Stimulated activated CD4-positive, alpha-beta T cell treated with anti-CD3 and anti-CD28 coated beads, Interleukin-2, amount 100 ng/mL, for 24 hours (primary cell): ENCODE results near the gene IRF2.

Experiments used
- DNase-seq, 2 donors: peaks; one replicate each; pipeline ENCODE4 v3.0.0-alpha.2; 2020

The IRF2 gene

GRCh38 chr4:184473499-184474262 is 669 bp downstream of the IRF2 start:
- DNase-seq: peak; percentile 50 to 56

- DNase-seq: peak; percentile 61 to 71
These were observed 1.5 kb downstream of the IRF2 start for GRCh38 chr4:184472614-184473498.

GRCh38 chr4:184471881-184472613 is 2.3 kb downstream of the IRF2 start:
- peak; percentile 26 to 41 for DNase-seq

GRCh38 chr4:184470785-184471110 is 3.6 kb downstream of the IRF2 start:
- DNase-seq: no peak

GRCh38 chr4:184466634-184467033 is 7.7 kb downstream of the IRF2 start:
- DNase-seq: no peak

GRCh38 chr4:184464759-184465454 is 9.4 kb downstream of the IRF2 start:
- DNase-seq: no peak

- DNase-seq: no peak
These were observed 10.5 kb downstream of the IRF2 start for GRCh38 chr4:184463856-184464255.

- no peak for DNase-seq
These were observed 11.2 kb downstream of the IRF2 start for GRCh38 chr4:184463158-184463557.

- no peak for DNase-seq
These were observed 11.6 kb downstream of the IRF2 start for GRCh38 chr4:184462724-184463123.

- DNase-seq: no peak
These were observed 12.5 kb downstream of the IRF2 start for GRCh38 chr4:184461711-184462441.

- DNase-seq: no peak
These were observed 13.7 kb downstream of the IRF2 start for GRCh38 chr4:184460499-184461285.

- DNase-seq: no peak
These were observed 14.9 kb downstream of the IRF2 start for GRCh38 chr4:184459413-184459812.

- DNase-seq: no peak
These were observed 16.7 kb downstream of the IRF2 start for GRCh38 chr4:184457535-184458249.

- no peak for DNase-seq
These were observed 18.0 kb downstream of the IRF2 start for GRCh38 chr4:184456337-184456736.

GRCh38 chr4:184455299-184455698 is 19.1 kb downstream of the IRF2 start:
- no peak for DNase-seq

GRCh38 chr4:184453365-184454160 is 20.8 kb downstream of the IRF2 start:
- peak in 1 of 2 donors; percentile 20 for DNase-seq

- no peak for DNase-seq
These were observed 21.6 kb downstream of the IRF2 start for GRCh38 chr4:184452740-184453139.

GRCh38 chr4:184451726-184452125 is 22.6 kb downstream of the IRF2 start:
- DNase-seq: no peak

- DNase-seq: no peak
These were observed 23.4 kb downstream of the IRF2 start for GRCh38 chr4:184450743-184451535.
